Neural crest cell (in vitro differentiated cells): ENCODE measurements around the gene CCDC148. TPM values are rescaled to one million over a fixed set of nuclear protein-coding genes. Genes with fewer than 3 reads are reported as not detected.
"Not testable (repeated sequence)": the region's sequence is repeated elsewhere in the genome, so short reads cannot be mapped to it uniquely, and the experiment has no call there.

Experiments used
- DNase-seq: peaks from one replicate; pipeline ENCODE4 v3.0.0; 2021; ENCODE audit warnings: low read depth, mixed read lengths, low spot score
- H3K27ac Mint-ChIP-seq: one replicate; pipeline ENCODE4 v1.8.0; 2021; ENCODE audit warnings: mild to moderate bottlenecking, mixed read lengths; ENCODE audit not compliant: unreplicated experiment
- H3K27me3 Mint-ChIP-seq: 2 replicates; pipeline ENCODE4 v1.8.0; 2021; ENCODE audit warnings: low read depth, mild to moderate bottlenecking, mixed read lengths
- H3K36me3 Mint-ChIP-seq: 2 replicates; pipeline ENCODE4 v1.8.0; 2021; ENCODE audit warnings: low read depth, mild to moderate bottlenecking, mixed read lengths
- H3K4me1 Mint-ChIP-seq: 2 replicates; pipeline ENCODE4 v1.8.0; 2021; ENCODE audit warnings: mixed read lengths
- H3K4me3 Mint-ChIP-seq: one replicate; pipeline ENCODE4 v1.8.0; 2021; ENCODE audit warnings: mild to moderate bottlenecking, mixed read lengths
- H3K9me3 Mint-ChIP-seq: 2 replicates; pipeline ENCODE4 v1.8.0; 2021; ENCODE audit warnings: mixed read lengths
- total RNA-seq: library from RNA; stranded (reverse); gene quantifications from 2 replicates; pipeline ENCODE4 v1.2.1, GENCODE V29; 2021
- TF ChIP-seq, protein P1 (sequence below): fragments of 200-600 bp; sonication (generic); conservative IDR thresholded peaks from 2 replicates; pipeline ENCODE4 v1.5.0; 2021; ENCODE audit warnings: antibody characterized with exemption, mild to moderate bottlenecking

CCDC148 gene
- total RNA-seq, 1 donor from 2014 or later, result 1.8 TPM

DNA sequence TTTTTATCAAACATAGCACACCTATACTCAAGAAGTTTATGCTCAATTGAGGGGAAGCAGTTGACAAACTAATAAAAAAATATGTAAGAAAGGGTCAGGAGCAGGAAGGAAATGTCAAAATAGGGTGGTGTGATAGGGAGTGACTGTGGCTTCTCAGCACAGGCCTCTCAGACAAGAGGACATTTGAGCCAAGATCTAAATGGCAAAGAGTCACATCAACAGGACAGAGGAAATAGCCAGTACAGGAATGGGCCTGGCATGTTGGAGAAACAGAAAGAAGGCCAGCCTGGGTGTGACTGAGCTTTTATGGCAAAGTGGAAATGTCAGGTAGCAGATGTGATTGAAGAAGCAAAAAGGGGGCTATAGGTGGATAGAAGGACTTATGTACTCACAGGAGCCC is 117.0 kb downstream of the CCDC148 start:
- Mint-ChIP-seq H3K9me3 (peaks cover 3% of the 10 kb centered on the region), H3K27me3 (no peaks in the 10 kb centered on the region), H3K36me3 (peaks cover 2% of the 10 kb centered on the region), H3K4me3 (no peak overlapping the region), H3K4me1 (no peaks in the 10 kb centered on the region), H3K27ac (no peak overlapping the region)
- DNase-seq, result no peak
- TF ChIP-seq, protein P1, sequence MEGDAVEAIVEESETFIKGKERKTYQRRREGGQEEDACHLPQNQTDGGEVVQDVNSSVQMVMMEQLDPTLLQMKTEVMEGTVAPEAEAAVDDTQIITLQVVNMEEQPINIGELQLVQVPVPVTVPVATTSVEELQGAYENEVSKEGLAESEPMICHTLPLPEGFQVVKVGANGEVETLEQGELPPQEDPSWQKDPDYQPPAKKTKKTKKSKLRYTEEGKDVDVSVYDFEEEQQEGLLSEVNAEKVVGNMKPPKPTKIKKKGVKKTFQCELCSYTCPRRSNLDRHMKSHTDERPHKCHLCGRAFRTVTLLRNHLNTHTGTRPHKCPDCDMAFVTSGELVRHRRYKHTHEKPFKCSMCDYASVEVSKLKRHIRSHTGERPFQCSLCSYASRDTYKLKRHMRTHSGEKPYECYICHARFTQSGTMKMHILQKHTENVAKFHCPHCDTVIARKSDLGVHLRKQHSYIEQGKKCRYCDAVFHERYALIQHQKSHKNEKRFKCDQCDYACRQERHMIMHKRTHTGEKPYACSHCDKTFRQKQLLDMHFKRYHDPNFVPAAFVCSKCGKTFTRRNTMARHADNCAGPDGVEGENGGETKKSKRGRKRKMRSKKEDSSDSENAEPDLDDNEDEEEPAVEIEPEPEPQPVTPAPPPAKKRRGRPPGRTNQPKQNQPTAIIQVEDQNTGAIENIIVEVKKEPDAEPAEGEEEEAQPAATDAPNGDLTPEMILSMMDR, result no peak

- H3K36me3 Mint-ChIP-seq, result peaks cover 2% of the 10 kb centered on the region
- TF ChIP-seq, protein P1, result no peak
- no peaks in the 10 kb centered on the region for H3K27me3 Mint-ChIP-seq
- H3K4me1 Mint-ChIP-seq, result no peaks in the 10 kb centered on the region
- no peak overlapping the region for H3K4me3 Mint-ChIP-seq
- peaks cover 3% of the 10 kb centered on the region for H3K9me3 Mint-ChIP-seq
- no peak overlapping the region for H3K27ac Mint-ChIP-seq
- no peak for DNase-seq
These were observed 119.5 kb downstream of the CCDC148 start for GRCh38 chr2:158337018-158337417.

DNA sequence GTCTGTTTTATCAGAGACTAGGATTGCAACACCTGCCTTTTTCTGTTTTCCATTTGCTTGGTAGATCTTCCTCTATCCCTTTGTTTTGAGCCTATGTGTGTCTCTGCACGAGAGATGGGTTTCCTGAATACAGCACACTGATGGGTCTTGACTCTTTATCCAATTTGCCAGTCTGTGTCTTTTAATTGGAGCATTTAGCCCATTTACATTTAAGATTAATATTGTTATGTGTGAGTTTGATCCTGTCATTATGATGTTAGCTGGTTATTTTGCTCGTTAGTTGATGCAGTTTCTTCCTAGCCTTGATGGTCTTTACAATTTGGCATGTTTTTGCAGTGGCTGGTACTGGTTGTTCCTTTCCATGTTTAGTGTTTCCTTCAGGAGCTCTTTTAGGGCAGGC is 124.8 kb downstream of the CCDC148 start:
- H3K4me3 Mint-ChIP-seq, H3K27ac Mint-ChIP-seq, DNase-seq, H3K4me1 Mint-ChIP-seq, H3K27me3 Mint-ChIP-seq: not testable (repeated sequence)
- peaks cover 11% of the 10 kb centered on the region for H3K36me3 Mint-ChIP-seq
- H3K9me3 Mint-ChIP-seq, result peaks cover 11% of the 10 kb centered on the region

DNA sequence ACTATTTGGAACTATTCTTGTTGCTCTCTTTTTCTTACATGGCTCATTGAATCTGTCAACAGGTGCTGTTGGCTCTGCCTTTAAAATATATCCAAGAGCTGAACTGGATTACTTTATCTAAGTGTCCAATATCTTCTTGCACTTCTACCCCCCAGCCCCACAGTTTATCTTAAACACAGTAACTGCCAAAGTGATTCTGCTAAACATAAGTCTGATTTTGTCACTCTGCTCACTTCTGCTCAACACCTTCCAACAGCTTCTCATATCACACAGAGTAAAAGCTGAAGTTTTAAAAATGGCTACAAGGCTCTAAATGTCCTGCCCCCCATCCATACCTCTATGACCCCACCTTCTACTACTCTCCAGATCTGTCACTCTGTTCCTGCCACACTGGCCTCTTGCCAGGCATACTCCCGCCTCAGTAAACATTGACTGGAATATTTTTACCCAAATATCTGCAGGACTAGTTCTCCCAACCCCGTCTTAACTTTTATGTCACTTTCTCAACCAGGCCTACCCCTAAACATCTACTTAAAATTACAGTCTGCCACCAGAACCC is 130.7 kb downstream of the CCDC148 start:
- no peak for DNase-seq
- peaks cover 6% of the 10 kb centered on the region for H3K9me3 Mint-ChIP-seq
- peaks cover 4% of the 10 kb centered on the region for H3K36me3 Mint-ChIP-seq
- TF ChIP-seq, protein P1, result no peak
- no peak overlapping the region for H3K27ac Mint-ChIP-seq
- no peaks in the 10 kb centered on the region for H3K4me1 Mint-ChIP-seq
- no peaks in the 10 kb centered on the region for H3K27me3 Mint-ChIP-seq
- no peak overlapping the region for H3K4me3 Mint-ChIP-seq

DNA sequence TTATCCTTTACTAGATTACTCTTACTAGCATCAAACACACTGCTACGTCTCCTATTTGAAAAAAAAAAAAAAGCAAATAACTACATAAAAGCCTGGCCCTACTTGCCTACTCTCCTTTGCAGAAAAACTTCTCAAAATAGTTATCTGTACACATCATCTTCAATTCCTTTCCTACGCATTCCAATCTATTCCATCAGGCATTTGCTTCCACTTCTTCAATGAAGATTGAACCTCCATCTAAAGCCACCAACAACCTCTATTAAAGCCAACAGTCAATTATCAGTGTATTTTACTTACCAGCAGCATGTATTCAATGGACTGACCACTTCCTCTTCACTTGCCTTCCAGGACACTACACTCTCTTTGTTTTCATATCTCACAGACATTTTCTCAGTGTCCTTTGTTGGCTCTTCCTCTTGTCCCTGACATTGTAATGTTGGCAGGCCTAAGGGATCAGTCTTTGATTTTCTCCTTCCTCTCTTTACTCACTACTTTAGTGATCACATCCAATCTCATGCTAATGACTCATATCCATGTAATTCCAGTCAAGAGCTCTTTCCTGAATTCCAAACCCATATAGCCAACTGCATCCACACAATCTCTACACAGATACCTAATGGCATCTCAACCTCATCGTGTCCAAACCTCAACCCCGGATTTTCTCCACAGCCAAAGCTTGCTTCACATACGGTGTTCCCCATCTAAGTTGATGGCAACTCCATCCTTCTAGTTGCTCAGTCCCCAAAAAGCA is 131.3 kb downstream of the CCDC148 start:
- Mint-ChIP-seq H3K36me3 (no peaks in the 10 kb centered on the region), H3K4me3 (no peak overlapping the region), H3K27ac (no peak overlapping the region), H3K4me1 (no peaks in the 10 kb centered on the region), H3K9me3 (peaks cover 2% of the 10 kb centered on the region), H3K27me3 (no peaks in the 10 kb centered on the region)
- no peak for DNase-seq
- TF ChIP-seq, protein P1, result no peak

DNA sequence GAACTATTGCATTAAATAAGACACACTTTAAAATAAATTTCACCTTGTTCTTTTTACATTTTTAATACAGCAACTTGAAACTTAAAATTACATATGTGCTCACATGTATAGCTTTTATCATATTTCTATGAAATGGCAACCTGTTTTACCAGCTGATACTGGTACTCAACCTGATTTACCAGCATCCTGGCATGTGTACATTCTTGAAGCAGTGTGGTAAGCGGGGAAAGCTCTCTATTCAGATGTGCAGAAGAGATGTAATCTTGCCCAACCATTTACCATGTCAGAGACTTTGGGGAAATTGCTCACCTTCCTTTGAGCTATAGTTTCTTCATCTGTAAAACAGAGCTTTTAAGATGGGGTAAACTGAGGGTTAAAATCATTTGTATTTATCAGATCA is 133.2 kb downstream of the CCDC148 start:
- no peak for DNase-seq
- TF ChIP-seq, protein P1, result no peak
- Mint-ChIP-seq H3K4me3 (no peak overlapping the region), H3K36me3 (no peaks in the 10 kb centered on the region), H3K27me3 (no peaks in the 10 kb centered on the region), H3K9me3 (peaks cover 9% of the 10 kb centered on the region), H3K27ac (no peak overlapping the region), H3K4me1 (peaks cover 5% of the 10 kb centered on the region)
